GM21529 (cell line): ENCODE results near the gene MORC3.
"Not testable (repeated sequence)": the region's sequence is repeated elsewhere in the genome, so short reads cannot be mapped to it uniquely, and the experiment has no call there.

Source experiments
- ATAC-seq: cut with Tn5 transposase; IDR thresholded peaks from one replicate; pipeline ENCODE4 v1.9.1; 2021; ENCODE audit not compliant: unreplicated experiment

The MORC3 gene

DNA sequence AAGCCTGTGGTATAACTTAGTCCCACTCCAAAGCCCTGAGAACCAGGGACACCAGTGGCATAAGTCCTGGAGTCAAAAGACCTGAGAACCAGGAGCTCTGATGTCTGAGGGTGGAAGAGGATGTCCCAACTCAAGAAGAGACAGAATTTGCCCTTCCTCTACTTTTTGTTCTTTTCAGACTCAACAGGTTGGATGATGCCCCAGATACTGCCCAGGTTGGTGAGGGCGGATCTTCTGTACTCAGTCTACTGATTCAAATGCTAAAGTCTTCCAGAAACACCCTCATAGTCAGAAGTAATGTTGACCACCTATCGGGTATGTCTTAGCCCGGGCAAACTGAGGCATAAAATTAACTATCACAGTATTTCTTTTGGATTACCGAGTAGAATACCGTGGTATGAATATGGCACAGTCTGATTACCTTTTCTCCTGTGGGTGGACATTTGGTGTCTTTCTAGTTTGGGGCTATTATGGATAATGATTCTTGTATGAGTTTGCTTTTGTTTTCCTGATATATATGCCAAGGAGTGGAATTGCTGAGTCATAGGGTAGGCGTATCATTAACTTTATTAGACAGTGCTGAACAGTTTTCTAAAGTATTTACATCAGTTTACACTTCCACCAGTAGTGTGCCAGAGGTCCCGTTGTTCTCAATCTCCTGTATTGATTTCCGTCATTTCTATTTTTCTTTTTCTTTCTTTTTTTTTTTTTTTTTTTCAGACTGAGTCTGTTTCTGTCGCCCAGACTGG lies 62.0 kb downstream of the MORC3 start:
- no peak for ATAC-seq

DNA sequence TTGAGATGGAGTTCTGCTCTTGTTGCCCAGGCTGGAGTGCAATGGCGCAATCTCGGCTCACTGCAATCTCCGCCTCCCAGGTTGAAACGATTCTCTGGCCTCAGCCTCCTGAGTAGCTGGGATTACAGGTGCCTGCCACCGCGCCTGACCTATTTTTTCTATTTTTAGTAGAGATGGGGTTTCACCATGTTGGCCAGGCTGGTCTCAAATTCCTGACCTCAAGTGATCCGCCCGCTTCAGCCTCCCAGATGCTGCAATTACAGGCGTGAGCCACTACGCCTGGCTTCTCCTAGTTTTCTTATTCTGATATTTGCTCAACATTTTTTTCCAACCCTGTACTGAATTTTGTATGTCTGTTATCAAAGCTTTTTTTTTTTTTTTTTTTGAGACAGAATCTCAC lies 62.7 kb downstream of the MORC3 start:
- ATAC-seq: not testable (repeated sequence)

DNA sequence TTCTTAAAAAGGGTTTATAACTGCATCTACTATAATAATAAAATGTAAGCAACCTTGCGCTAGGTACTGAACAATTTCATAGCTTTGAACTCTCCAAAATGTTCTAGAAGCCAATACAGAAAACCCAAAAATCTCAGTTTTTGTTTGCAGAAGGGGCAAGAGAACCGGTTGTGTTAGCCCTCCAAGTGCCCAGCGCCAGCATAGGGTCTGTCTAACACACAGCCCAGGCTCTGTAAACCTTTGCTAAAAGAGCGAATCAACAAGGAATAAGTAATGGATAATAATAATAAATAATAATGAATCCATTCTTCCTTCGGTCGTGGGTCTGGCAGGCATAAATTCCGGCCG lies 64.9 kb downstream of the MORC3 start:
- no peak for ATAC-seq

DNA sequence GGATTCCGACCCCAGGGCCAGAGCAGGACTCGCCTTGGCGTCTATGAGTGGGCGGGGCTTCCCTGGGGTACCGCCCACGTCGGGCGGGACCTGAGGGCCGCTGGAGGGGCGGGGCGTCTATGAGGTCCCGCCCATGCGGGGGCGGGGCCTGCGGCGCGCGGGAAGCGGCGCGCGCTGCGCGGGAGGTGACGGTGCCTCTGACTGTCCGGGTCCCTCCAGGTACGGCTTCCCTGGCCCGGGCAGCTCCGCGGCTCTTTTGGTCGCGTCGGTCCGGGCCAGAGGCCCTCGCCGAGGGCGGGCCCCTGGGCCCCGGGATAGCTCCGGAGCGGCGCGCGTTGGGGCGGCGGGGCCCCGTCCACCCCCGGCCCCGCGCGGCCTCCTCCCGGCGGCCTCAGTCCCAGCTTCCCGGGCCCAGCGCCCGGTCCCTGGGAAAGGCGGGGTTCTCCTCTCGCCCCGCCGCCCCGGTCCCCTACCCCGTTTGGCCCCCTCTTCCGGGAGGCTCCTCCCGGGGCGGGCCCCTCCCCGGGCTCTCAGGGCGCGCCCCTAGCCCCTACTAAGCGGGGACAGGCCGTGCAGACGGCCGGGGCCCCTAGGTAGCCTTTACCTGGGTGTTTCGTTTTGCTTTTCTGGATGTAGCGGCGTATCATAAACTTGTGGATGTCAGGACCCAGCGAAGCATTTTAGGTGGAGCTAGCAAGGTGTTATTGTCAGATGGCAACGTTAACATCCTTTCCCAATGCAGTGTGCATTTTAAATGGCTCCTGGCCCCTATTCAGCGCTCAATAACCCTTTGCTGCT lies 65.4 kb downstream of the MORC3 start, which contains the start of gene CHAF1B:
Gene CHAF1B (plus strand): TSS at position 160 of the 798 bp plus-strand sequence. CDS start 745 bp downstream, outside the sequence.
- peak; percentile 89 for ATAC-seq

DNA sequence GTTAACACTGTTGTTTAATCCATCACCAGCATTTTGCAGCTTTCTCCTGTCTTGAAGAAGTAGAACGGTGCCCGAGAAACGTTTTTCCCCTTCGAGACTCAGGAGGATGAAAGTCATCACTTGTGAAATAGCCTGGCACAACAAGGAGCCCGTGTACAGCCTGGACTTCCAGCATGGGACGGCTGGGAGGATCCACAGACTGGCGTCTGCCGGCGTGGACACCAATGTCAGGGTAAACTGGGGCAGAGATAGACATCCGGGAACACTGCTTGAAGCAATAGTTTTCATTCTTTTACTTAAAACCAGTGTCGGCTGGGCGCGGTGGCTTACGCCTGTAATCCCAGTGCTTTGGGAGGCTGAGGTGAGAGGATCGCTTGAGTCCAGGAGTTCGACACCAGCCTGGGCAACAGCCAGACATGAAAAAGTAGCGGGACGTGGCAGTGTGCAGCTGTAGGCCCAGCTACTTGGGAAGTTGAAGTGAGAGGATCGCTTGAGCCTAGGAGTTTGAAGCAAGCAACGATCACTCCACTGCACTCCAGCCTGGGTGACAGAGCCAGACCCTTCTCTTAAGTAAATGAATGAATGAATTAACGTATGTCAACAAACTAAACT lies 66.1 kb downstream of the MORC3 start:
- ATAC-seq: no peak

DNA sequence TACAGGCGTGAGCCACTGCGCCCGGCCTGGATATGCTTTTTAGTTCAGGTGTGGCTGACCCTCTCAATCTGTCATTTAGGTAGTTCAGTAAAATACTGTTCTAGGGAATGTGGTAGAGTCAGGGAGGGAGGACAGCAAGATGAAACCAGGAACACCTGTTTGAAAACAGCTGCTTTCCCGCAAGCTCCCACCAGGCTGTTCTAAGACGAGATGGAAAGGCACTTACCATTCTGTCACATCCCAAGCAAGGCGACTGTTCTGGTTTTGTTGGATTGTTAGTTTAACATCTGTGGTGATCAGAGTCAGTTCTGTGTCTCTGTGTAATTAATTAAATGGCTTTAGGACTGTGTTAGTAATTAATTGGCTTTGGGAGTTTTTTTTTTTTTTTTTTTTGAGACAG lies 68.1 kb downstream of the MORC3 start:
- ATAC-seq: no peak

DNA sequence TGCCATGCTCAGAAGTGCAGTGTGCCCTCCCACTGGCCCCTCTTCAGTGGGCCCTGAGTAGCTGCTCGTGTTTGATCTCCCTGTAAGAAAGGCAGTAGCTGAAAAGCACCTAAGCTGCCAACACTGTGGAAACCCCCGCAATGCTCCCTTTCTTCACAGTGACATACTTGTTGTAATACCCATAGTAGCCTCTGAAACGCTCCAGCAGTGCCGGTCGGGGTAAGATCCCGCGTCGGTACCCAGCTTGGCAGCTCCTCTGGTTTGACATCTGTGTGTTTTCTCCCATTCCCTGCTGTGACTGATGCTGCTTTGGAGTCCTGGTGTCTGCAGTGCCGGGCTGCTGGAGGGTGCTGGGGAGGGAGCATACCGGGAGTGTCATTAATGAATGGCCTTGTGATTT lies 68.8 kb downstream of the MORC3 start:
- ATAC-seq: no peak

DNA sequence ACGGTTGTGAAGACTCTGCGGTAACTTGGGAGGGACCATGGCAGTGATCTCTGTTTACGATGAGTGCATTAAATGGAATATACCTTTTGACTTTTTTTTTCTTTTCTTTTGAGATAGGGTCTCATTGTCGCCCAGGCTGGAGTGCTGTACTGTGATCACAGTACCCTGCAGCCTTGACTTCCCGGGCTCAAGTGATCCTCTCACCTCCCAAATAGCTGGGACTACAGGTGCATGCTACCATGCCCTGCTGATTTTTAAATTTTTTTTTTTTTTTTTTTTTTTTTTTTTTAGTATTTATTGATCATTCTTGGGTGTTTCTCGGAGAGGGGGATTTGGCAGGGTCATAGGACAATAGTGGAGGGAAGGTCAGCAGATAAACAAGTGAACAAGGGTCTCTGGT lies 71.7 kb downstream of the MORC3 start:
- not testable (repeated sequence) for ATAC-seq

DNA sequence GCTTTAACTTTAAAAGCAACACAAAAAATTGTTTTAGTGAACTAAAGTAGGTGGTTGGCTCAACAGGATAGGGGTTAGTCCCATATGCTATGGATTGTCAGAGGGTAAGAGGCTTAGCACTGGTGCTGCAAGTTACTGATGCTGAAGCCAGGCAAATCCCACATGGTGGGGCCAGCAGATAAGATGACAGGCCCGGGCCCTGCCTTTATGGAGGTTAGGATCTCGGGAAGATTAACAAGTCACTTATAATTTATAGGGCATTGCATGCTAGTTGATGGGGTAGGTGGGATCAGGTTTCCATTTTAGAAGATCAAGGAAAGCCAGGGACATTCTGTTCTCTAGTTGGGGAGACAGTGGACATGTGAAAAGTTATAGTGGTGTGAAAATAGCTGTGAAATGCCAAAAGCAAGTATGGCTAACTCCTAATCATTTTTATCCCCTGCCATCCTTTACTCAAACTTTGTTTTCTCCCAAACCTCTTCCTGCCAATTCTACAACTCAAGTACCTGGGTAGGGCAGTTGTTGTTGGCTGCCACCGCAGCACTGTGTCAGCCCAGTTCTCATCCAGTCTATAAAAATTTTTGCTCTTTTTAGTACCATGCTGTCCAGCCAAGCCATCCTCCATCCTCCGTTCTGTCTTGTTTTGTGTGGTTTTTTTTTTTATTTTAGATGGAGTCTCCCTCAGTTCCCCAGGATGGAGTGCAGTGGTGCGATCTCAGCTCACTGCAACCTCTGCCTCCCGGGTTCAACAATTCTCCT lies 75.5 kb downstream of the MORC3 start:
- no peak for ATAC-seq

DNA sequence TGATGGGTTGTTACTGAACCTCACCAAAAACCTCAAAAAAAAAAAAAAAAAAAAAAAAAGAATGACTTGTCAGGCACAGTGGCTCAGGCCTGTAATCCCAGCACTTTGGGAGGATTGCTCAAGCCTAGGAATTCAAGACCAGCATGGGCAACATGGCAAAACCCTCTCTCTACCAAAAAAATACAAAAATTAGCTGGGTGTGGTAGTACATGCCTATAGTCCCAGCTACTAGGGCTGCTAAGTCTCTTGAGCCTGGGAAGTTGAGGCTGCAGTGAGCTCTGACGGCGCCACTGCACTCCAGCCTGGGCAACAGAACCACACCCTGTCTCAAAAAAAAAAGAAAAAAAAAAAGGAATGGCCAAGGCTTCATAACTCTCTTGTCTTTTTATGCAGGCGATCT lies 76.3 kb downstream of the MORC3 start:
- ATAC-seq: no peak

DNA sequence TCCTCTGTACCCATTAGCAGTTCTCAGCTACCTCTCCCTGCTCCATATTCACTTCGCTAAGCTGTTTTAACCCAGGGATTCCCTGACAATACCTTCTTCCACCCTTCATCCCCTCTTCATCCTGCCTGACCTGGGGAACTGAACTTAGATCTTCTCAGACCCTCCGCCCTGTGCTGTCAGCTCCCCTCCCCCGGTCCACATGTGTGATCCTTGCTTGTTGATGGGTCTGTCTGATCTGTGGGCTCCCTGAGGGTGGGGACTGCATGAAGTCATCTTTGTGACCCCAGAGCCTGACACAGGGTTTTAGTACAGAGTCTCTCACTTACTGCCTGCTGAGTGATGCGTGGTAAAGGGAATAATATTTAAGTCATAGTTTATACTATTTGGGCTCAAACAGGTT lies 77.0 kb downstream of the MORC3 start:
- ATAC-seq: no peak

DNA sequence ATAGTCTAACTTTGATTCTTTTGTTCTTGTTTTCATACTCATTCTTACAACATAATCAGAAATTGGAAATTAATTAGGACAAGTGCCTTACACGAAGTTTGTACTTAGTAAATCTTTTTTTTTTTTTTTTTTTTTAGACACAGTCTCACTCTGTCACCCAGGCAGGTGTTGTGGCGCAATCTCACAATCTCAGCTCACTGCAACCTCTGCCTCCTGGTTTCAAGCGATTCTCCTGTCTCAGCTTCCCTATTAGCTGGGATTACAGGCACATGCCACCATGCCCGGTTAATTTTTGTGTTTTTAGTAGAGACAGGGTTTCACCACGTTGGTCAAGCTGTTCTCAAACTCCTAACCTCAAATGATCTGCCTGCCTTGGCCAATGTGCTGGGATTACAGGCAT lies 77.6 kb downstream of the MORC3 start:
- no peak for ATAC-seq

DNA sequence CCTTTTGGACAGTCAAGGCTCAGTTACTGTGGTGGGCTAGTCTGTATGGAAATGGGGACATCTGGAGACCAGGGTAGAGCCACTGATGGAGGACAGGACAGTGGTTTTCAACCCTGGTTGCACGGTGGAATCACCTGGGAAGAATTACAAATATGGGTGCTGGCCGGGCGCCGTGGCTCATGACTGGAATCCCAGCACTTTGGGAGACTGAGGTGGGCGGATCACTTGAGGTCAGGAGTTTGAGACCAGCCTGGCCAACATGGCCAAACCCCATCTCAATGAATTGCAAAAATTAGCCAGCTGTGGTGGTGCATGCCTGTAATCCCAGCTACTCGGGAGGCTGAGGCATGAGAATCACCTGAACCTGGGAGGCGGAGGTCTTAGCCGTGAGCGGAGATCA lies 79.7 kb downstream of the MORC3 start:
- not testable (repeated sequence) for ATAC-seq

DNA sequence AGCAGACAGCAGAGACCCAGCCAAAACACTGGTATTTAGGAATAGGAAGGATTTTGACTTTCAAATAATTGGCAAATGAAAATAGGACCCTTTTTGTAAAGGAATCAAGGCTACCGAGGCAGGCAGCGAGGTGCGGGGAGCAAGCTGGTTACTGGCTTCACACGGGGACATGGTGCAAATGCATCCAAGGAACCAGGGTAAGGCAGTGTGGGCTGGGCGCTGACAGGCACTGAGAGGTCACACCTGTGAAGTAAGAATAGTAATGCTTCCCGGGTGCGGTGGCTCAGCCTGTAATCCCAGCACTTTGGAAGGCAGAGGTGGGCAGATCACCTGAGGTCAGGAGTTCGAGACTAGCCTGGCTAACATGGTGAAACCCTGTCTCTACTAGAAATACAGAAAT lies 80.7 kb downstream of the MORC3 start:
- ATAC-seq: no peak

DNA sequence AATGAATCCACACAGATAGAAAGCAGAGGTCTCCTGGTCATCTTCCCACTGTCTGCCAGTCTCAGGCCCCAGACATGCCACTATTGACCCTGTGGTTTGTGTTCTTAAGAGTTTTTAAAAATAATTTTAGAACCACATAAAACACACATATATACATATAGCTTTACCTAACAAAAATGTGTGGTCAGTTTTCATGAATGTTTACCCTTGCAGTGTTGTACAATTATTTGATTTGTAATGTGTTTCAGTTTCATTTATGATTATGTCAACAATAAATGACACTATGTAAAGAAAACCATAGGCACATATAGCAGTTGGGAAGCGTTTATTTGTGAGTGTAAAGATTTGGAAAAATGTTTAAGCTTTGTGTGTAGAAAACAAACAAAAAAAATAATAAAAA lies 82.3 kb downstream of the MORC3 start:
- no peak for ATAC-seq

DNA sequence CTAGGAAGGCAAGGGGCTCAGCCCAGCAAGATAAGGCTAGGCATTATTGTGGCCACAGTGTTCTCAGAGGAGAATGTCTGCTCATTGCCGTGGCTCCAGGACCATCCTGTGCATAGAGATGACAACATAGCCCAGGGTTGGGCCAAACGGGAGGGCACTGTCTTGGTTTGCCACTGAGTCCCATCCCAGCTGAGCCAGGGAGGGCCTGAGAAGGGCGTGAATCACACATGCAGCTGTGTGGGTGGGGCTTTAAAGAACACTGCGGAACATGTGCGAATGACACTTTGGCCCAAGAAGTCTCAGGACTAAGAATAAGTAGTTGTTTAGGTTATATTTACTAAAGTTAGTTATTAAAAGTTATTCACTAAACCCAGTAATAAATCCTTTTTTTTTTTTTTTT lies 83.7 kb downstream of the MORC3 start:
- ATAC-seq: no peak

DNA sequence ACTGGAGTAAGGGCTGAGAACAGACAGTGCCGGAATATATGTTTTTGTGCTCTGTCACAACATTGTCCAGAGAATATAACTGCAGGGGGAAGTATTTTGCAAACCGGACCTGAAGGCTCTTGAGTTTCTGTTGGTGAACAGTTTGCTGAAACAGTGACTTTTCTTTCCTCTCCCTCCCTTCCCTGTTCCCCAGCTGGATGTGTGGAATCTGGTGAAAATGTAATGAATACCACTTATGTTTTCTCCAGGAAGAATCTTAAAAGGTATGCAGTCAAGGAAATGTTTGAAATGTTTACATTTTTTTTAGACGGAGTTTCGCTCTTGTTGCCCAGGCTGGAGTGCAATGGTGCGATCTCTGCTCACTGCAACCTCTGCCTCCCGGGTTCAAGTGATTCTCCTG lies 88.6 kb downstream of the MORC3 start:
- no peak for ATAC-seq

DNA sequence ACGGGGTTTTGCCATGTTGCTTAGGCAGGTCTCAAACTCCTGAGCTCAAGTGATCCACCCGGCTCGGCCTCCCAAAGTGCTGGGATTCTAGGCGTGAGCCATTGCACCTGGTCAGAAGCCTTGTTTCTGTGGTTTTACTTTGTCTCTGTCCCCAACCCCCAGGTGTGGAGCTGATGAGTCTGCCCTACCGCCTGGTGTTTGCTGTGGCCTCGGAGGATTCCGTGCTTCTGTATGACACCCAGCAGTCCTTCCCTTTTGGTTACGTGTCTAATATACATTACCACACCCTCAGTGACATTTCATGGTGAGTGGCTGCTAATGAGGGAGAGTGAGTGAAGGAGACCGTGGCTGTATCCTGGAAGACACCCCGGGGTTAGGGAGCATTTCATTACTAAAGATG lies 91.3 kb downstream of the MORC3 start:
- ATAC-seq: no peak

DNA sequence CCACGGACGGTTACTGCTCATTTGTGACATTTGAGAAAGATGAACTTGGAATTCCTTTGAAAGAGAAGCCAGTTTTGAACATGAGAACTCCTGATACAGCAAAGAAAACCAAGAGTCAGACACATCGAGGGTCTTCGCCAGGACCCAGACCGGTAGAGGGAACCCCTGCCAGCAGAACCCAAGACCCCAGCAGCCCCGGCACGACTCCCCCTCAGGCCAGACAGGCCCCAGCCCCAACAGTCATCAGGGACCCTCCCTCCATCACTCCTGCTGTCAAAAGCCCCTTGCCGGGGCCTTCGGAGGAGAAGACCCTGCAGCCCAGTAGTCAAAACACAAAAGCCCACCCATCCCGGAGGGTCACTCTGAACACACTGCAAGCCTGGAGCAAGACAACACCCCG lies 92.9 kb downstream of the MORC3 start:
- ATAC-seq: no peak

DNA sequence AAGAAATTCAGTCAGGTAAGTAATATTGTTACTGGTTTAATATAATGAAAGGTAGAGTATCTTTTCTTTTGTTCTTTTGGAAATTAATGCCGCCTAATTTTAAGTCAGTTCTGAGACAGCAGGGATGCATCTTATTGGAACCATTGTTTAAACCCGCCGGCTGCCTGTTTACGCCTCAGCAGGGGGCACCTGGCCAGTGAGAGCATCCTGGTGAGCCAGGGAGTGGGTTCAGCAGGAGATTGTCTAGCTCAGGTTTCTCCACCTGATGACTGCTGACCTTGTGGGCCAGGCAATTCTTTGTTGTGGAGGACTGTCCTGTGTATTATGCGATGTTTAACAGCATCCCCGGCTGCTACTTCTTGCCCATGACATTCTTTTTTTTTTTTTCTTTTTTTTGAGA lies 95.4 kb downstream of the MORC3 start:
- ATAC-seq: no peak

DNA sequence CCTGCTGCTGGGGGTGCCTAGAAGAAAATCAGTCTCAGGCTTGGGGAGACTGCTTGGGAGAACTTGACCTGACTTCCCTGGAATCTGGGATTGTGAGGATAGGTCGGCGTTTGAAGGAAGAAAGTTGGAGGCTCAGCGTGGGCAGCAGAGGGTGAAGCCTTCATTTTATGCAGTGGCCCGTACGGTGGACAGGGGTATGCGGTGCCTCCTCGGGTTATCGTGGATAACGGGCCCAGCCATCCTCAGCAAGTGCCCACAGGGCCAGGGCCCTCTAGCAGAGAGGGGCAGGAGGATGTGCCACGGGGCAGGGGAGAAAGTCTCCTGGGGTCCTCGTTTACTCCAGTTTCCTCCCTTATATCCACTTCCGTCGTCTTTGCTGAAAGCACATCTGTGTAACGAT lies 99.2 kb downstream of the MORC3 start:
- ATAC-seq: no peak
